IMR-90 (cell line): Measurements from ENCODE around the gene RFPL2. TPM values are rescaled to one million over a fixed set of nuclear protein-coding genes. Genes with fewer than 3 reads are reported as not detected.
"Not testable (repeated sequence)": the region's sequence is repeated elsewhere in the genome, so short reads cannot be mapped to it uniquely, and the experiment has no call there.

Experiments used
- ATAC-seq: fragments of 200-7000 bp; cut with Tn5 transposase; 2 replicates; pipeline ENCODE4 v1.9.1; 2020; ENCODE audit warnings: low read depth, mild to moderate bottlenecking, moderate library complexity
- BruUV-seq: library from RNA; stranded (reverse); fragments of 400-500 nt; replicated peaks from 2 replicates; lab custom pipeline; 2021; lab: Mats Ljungman, UMichigan
- CTCF ChIA-PET: fragments of 300-600 bp; formaldehyde crosslinking; extraction: SDS; loops from one replicate; lab custom pipeline; 2021; ENCODE audit warnings: antibody characterized with exemption; lab: Yijun Ruan, JAX
- POLR2A ChIA-PET: fragments of 300-600 bp; sonication (Branson Sonifier 250); formaldehyde crosslinking; loops from one replicate; lab custom pipeline; 2022; ENCODE audit warnings: antibody characterized with exemption; ENCODE audit not compliant: unreplicated experiment; lab: Charles Lee
- DNase-seq: peaks from one replicate; pipeline ENCODE4 v3.0.0; 2013
- H2AFZ ChIP-seq: replicated peaks from 2 replicates; pipeline ENCODE3; 2013; ENCODE audit warnings: low read length, mild to moderate bottlenecking; ENCODE audit not compliant: poor library complexity
- H2AK5ac ChIP-seq: 2 replicates; pipeline ENCODE4 v1.6.1; 2013; ENCODE audit warnings: low read depth, low read length, inconsistent platforms
- H2AK9ac ChIP-seq: replicated peaks from 2 replicates; pipeline ENCODE3; 2013; ENCODE audit warnings: mild to moderate bottlenecking, low read depth, low read length, moderate library complexity; ENCODE audit not compliant: poor library complexity
- H2BK120ac ChIP-seq: 2 replicates; pipeline ENCODE4 v1.6.1; 2013; ENCODE audit warnings: low read depth, low read length, inconsistent platforms
- H2BK15ac ChIP-seq: 3 replicates; pipeline ENCODE4 v1.6.1; 2013; ENCODE audit warnings: low read depth, low read length, inconsistent platforms
- H2BK20ac ChIP-seq: 2 replicates; pipeline ENCODE4 v1.6.1; 2013; ENCODE audit warnings: low read depth, mild to moderate bottlenecking, inconsistent platforms, low read length, moderate library complexity
- H2BK5ac ChIP-seq: 2 replicates; pipeline ENCODE4 v1.6.1; 2013; ENCODE audit warnings: mild to moderate bottlenecking, low read depth, low read length, inconsistent platforms; ENCODE audit not compliant: poor library complexity, severe bottlenecking
- H3K14ac ChIP-seq: replicated peaks from 2 replicates; pipeline ENCODE4 v1.6.1; 2013; ENCODE audit warnings: low read depth, low read length, inconsistent platforms
- H3K18ac ChIP-seq: 2 replicates; pipeline ENCODE4 v1.6.1; 2013; ENCODE audit warnings: low read depth, low read length, control low read depth
- H3K23ac ChIP-seq: 2 replicates; pipeline ENCODE4 v1.6.1; 2013; ENCODE audit warnings: low read depth, low read length, inconsistent platforms
- H3K27ac ChIP-seq: 2 replicates; pipeline ENCODE4 v1.5.1; 2013; ENCODE audit warnings: mild to moderate bottlenecking, control low read depth, low read length; ENCODE audit not compliant: insufficient read depth
- H3K27me3 ChIP-seq: 2 replicates; pipeline ENCODE4 v1.6.1; 2013; ENCODE audit warnings: low read length; ENCODE audit not compliant: control insufficient read depth, insufficient read depth
- H3K36me3 ChIP-seq: 2 replicates; pipeline ENCODE4 v1.6.1; 2013; ENCODE audit warnings: low read length, mixed read lengths; ENCODE audit not compliant: control insufficient read depth, insufficient read depth
- H3K4ac ChIP-seq: 2 replicates; pipeline ENCODE4 v1.6.1; 2013; ENCODE audit warnings: low read depth, low read length, inconsistent platforms
- H3K4me1 ChIP-seq: 2 replicates; pipeline ENCODE4 v1.6.1; 2013; ENCODE audit warnings: low read length, mixed read lengths; ENCODE audit not compliant: control insufficient read depth, insufficient read depth
- H3K4me2 ChIP-seq: 2 replicates; pipeline ENCODE4 v1.6.1; 2013; ENCODE audit warnings: low read depth, mild to moderate bottlenecking, control low read depth, low read length, moderate library complexity
- H3K4me3 ChIP-seq: 2 replicates; pipeline ENCODE4 v1.5.1; 2013; ENCODE audit warnings: low read depth, mild to moderate bottlenecking, control low read depth, low read length, moderate library complexity; ENCODE audit not compliant: insufficient read depth
- H3K56ac ChIP-seq: 2 replicates; pipeline ENCODE4 v1.6.1; 2013; ENCODE audit warnings: low read length, inconsistent platforms; ENCODE audit not compliant: insufficient read depth; ENCODE audit errors: extremely low read depth
- H3K79me1 ChIP-seq, 2 experiments: 2 replicates each; pipeline ENCODE4 v1.6.1; 2013; ENCODE audit warnings: low read length in 2 of 2, inconsistent platforms in 1 of 2, low read depth in 1 of 2
- H3K9ac ChIP-seq: 2 replicates; pipeline ENCODE4 v1.6.1; 2013; ENCODE audit warnings: low read depth, low read length, control low read depth
- H3K9me1 ChIP-seq: 2 replicates; pipeline ENCODE4 v1.6.1; 2013; ENCODE audit warnings: low read length, inconsistent platforms; ENCODE audit not compliant: insufficient read depth
- H3K9me3 ChIP-seq: 2 replicates; pipeline ENCODE4 v1.6.1; 2013; ENCODE audit warnings: low read length; ENCODE audit not compliant: control insufficient read depth, insufficient read depth
- H4K20me1 ChIP-seq: 2 replicates; pipeline ENCODE4 v1.6.1; 2013; ENCODE audit warnings: low read length, inconsistent platforms; ENCODE audit not compliant: insufficient read depth
- H4K5ac ChIP-seq: 2 replicates; pipeline ENCODE4 v1.6.1; 2013; ENCODE audit warnings: mild to moderate bottlenecking, low read depth, low read length, control low read depth
- H4K8ac ChIP-seq, 2 experiments: 2 replicates each; pipeline ENCODE4 v1.6.1; 2013; ENCODE audit warnings: low read depth in 2 of 2, low read length in 2 of 2, control low read depth in 1 of 2, inconsistent platforms in 1 of 2
- H4K91ac ChIP-seq: 2 replicates; pipeline ENCODE4 v1.6.1; 2013; ENCODE audit warnings: low read depth, low read length, inconsistent platforms; ENCODE audit not compliant: insufficient read depth
- USF2 ChIP-seq: fragments of 150-350 bp; IDR thresholded peaks from 2 replicates; pipeline ENCODE4 v1.6.1; 2017; ENCODE audit warnings: mild to moderate bottlenecking, antibody characterized with exemption, low read length, low read depth
- WGBS, 2 experiments: methylation state at CpG; one replicate each; pipeline versions ENCODE4 v1.1.5 to v1.1.7; 2013; ENCODE audit warnings: missing lambda C conversion rate in 2 of 2; ENCODE audit not compliant: insufficient read length in 1 of 2; ENCODE audit errors: extremely low coverage in 2 of 2; 5-methylcytosine and 5-hydroxymethylcytosine counted together
- dilution Hi-C: fragments of 300-500 bp; cut with HindIII; formaldehyde crosslinking; loops from one replicate; pipeline ENCODE4 v1.14.3; 2018; ENCODE audit warnings: low sequenced_read_pairs; ENCODE audit not compliant: unreplicated experiment
- in situ Hi-C: fragments of 300-500 bp; cut with MboI; formaldehyde crosslinking; loops from 3 replicates; pipeline ENCODE4 v1.14.3; 2019; ENCODE audit warnings: low sequenced_read_pairs, inconsistent platforms, mixed read lengths
- intact Hi-C: fragments of 100-400 bp; cut with micrococcal nuclease; formaldehyde crosslinking; loops from 2 replicates; pipeline ENCODE4 v1.10.0; 2022
- polyA plus RNA-seq, 3 experiments: library from polyadenylated mRNA; depleted of rRNA; stranded (reverse); fragments of >200 nt; gene quantifications; 2 replicates each; pipeline ENCODE4 v1.2.3, GENCODE V29; 2012; ENCODE audit warnings: low replicate concordance in 1 of 3
- total RNA-seq: library from RNA; depleted of rRNA; stranded (reverse); fragments of >200 nt; gene quantifications from 2 replicates; pipeline ENCODE4 v1.2.3, GENCODE V29; 2012

Gene RFPL2
- total and polyA plus RNA-seq, 2 of the 4 experiments (the other 2 are of a cell fraction), result not detected

GRCh38 chr22:32158712-32159533 is 46.0 kb downstream of the RFPL2 start, which contains the start of gene C22orf42 (continued):
- no peak for TF ChIP-seq USF2

GRCh38 chr22:32157632-32158031 is 47.2 kb downstream of the RFPL2 start:
- dilution Hi-C loops, H2AFZ ChIP-seq, H3K4me2 ChIP-seq, intact Hi-C loops, H3K18ac ChIP-seq, H2BK15ac ChIP-seq, H3K9me1 ChIP-seq, H2BK120ac ChIP-seq, H4K20me1 ChIP-seq, H3K79me1 ChIP-seq, ATAC-seq, DNase-seq, H2AK5ac ChIP-seq, H2BK5ac ChIP-seq, H4K91ac ChIP-seq, H3K4me1 ChIP-seq, POLR2A ChIA-PET, H4K8ac ChIP-seq, H3K36me3 ChIP-seq, H3K9ac ChIP-seq, H3K9me3 ChIP-seq, H3K27me3 ChIP-seq, H3K14ac ChIP-seq, in situ Hi-C loops, H2BK20ac ChIP-seq, H4K5ac ChIP-seq, H2AK9ac ChIP-seq, BruUV-seq, H3K23ac ChIP-seq, H3K56ac ChIP-seq, H3K4ac ChIP-seq, H3K4me3 ChIP-seq, CTCF ChIA-PET, H3K27ac ChIP-seq: not testable (repeated sequence)
- no CpG with 5 or more reads among the region's 5 CpGs for WGBS, 2 experiments

- H3K4me3 ChIP-seq, H3K9me3 ChIP-seq, CTCF ChIA-PET, H3K9me1 ChIP-seq, H3K14ac ChIP-seq, H3K79me1 ChIP-seq, H2AK5ac ChIP-seq, in situ Hi-C loops, H3K4me1 ChIP-seq, intact Hi-C loops, H4K20me1 ChIP-seq, H2BK20ac ChIP-seq, H3K27me3 ChIP-seq, H3K36me3 ChIP-seq, dilution Hi-C loops, H4K8ac ChIP-seq, H2BK120ac ChIP-seq, H3K18ac ChIP-seq, H4K91ac ChIP-seq, BruUV-seq, DNase-seq, H2AK9ac ChIP-seq, POLR2A ChIA-PET, H3K23ac ChIP-seq, H3K4me2 ChIP-seq, ATAC-seq, H2BK15ac ChIP-seq, H2BK5ac ChIP-seq, H3K56ac ChIP-seq, H4K5ac ChIP-seq, H2AFZ ChIP-seq, H3K4ac ChIP-seq, H3K27ac ChIP-seq, H3K9ac ChIP-seq: not testable (repeated sequence)
- 0% methylated on average over 1 of the region's 4 CpGs; no CpG with 5 or more reads in 1 of the 2 experiments for WGBS, 2 experiments
Observed at GRCh38 chr22:32154727-32155126, 50.1 kb downstream of the RFPL2 start.
